ENCODE results near the gene RAMACL.

Gene RAMACL

GRCh38 chr6:166572370-166573261 is 13.9 kb downstream of the RAMACL start:
- no peak for DNase-seq

- DNase-seq = no peak
Observed at GRCh38 chr6:166570929-166571713, 15.4 kb downstream of the RAMACL start.

GRCh38 chr6:166569206-166569605 is 17.3 kb downstream of the RAMACL start:
- no peak for DNase-seq

GRCh38 chr6:166567813-166568212 is 18.7 kb downstream of the RAMACL start:
- DNase-seq = no peak

- DNase-seq = no peak
Observed at GRCh38 chr6:166567107-166567506, 19.4 kb downstream of the RAMACL start.

GRCh38 chr6:166566026-166567011 is 20.2 kb downstream of the RAMACL start:
- DNase-seq = no peak

- no peak for DNase-seq
Observed at GRCh38 chr6:166565084-166565967, 21.2 kb downstream of the RAMACL start.

GRCh38 chr6:166563805-166564204 is 22.7 kb downstream of the RAMACL start:
- no peak for DNase-seq

GRCh38 chr6:166563200-166563599 is 23.3 kb downstream of the RAMACL start:
- DNase-seq = no peak

- no peak for DNase-seq
Observed at GRCh38 chr6:166562726-166563125, 23.8 kb downstream of the RAMACL start.

GRCh38 chr6:166561771-166562359 is 24.6 kb downstream of the RAMACL start:
- DNase-seq = no peak

GRCh38 chr6:166560222-166560621 is 26.3 kb downstream of the RAMACL start:
- DNase-seq = no peak

GRCh38 chr6:166559662-166560061 is 26.8 kb downstream of the RAMACL start:
- no peak for DNase-seq

GRCh38 chr6:166559211-166559610 is 27.3 kb downstream of the RAMACL start:
- DNase-seq = no peak

- DNase-seq = no peak
Observed at GRCh38 chr6:166558156-166559005, 28.1 kb downstream of the RAMACL start.

- no peak for DNase-seq
Observed at GRCh38 chr6:166556863-166557322, 29.6 kb downstream of the RAMACL start.

- DNase-seq = no peak
Observed at GRCh38 chr6:166556336-166556735, 30.1 kb downstream of the RAMACL start.

- DNase-seq = no peak
Observed at GRCh38 chr6:166555086-166555485, 31.4 kb downstream of the RAMACL start.

GRCh38 chr6:166554316-166554715 is 32.2 kb downstream of the RAMACL start:
- no peak for DNase-seq

Data from activated CD4-positive, CD25-positive, alpha-beta regulatory T cell treated with anti-CD3 and anti-CD28 coated beads, Interleukin-2, amount 50 U/mL, for 72 hours (primary cell).